Esophagus muscularis mucosa (tissue), 4 donors: ENCODE results near the gene SLC1A1. TPM values are rescaled to one million over a fixed set of nuclear protein-coding genes. Genes with fewer than 3 reads are reported as not detected.

Experiments
- DNase-seq: peaks from one replicate; pipeline ENCODE4 v3.0.0-alpha.2; 2017; ENCODE audit errors: extremely low spot score
- H3K27ac ChIP-seq, 4 donors: fragments of 200-600 bp; sonication (generic); replicated peaks in 1 of 4; 1 replicate in 3 of 4; 2 replicates in 1 of 4; pipeline ENCODE4 v1.5.1; 2016 to 2019; ENCODE audit warnings: mild to moderate bottlenecking in 1 of 4
- H3K27me3 ChIP-seq, 4 donors: fragments of 200-600 bp; sonication (generic); one replicate each; pipeline versions ENCODE4 v1.5.1 to v1.6.0; 2016 to 2019
- H3K36me3 ChIP-seq, 4 donors: fragments of 200-600 bp; sonication (generic); one replicate each; pipeline ENCODE4 v1.5.1; 2016 to 2019
- H3K4me1 ChIP-seq, 4 donors: fragments of 200-600 bp; sonication (generic); one replicate each; pipeline ENCODE4 v1.5.1; 2016 to 2019
- H3K4me3 ChIP-seq, 4 donors: fragments of 200-600 bp; sonication (generic); 1 replicate in 2 of 4; 2 replicates in 2 of 4; pipeline ENCODE4 v1.5.1; 2016 to 2019; ENCODE audit warnings: mild to moderate bottlenecking in 4 of 4, moderate library complexity in 1 of 4
- H3K9me3 ChIP-seq, 4 donors: fragments of 200-600 bp; sonication (generic); 1 replicate in 3 of 4; 2 replicates in 1 of 4; pipeline ENCODE4 v1.5.1; 2016 to 2019
- EP300 ChIP-seq: sonication (generic); formaldehyde crosslinking; IDR thresholded peaks from one replicate; pipeline ENCODE4 v1.6.1; 2017; ENCODE audit warnings: antibody characterized with exemption
- POLR2A ChIP-seq: fragments of 450-650 bp; IDR thresholded peaks from one replicate; pipeline ENCODE4 v1.6.1; 2017; ENCODE audit warnings: antibody characterized with exemption, moderate library complexity, mild to moderate bottlenecking, low read depth
- POLR2AphosphoS5 ChIP-seq, 2 donors: sonication (generic); formaldehyde crosslinking; IDR thresholded peaks; one replicate each; pipeline ENCODE4 v1.6.1; 2017; ENCODE audit warnings: antibody characterized with exemption in 2 of 2
- WGBS: methylation state at CpG from one replicate; pipeline ENCODE4 v1.1.5; 2018; 5-methylcytosine and 5-hydroxymethylcytosine counted together
- intact Hi-C: fragments of 100-400 bp; cut with DNase I; formaldehyde crosslinking; loops from one replicate; pipeline ENCODE4 v1.15.1; 2023
- total RNA-seq, 4 donors: library from RNA; depleted of rRNA; stranded (reverse); fragments of >200 nt; gene quantifications; one replicate each; pipeline versions ENCODE4 v1.1.0 to v1.2.1, GENCODE V29; 2016
- TF ChIP-seq, protein P1 (sequence below), 3 experiments: fragments of 200-600 bp in 2 of 3; fragments of 450-650 bp in 1 of 3; sonication (generic) in 2 of 3; IDR thresholded peaks; one replicate each; pipeline ENCODE4 v1.5.1; 2017 to 2019; ENCODE audit warnings: antibody characterized with exemption in 3 of 3, mild to moderate bottlenecking in 2 of 3, moderate library complexity in 1 of 3

SLC1A1 gene
- total RNA-seq, 4 donors from 2014 or later, result 2.0 to 3.5 (median 2.1) TPM

DNA sequence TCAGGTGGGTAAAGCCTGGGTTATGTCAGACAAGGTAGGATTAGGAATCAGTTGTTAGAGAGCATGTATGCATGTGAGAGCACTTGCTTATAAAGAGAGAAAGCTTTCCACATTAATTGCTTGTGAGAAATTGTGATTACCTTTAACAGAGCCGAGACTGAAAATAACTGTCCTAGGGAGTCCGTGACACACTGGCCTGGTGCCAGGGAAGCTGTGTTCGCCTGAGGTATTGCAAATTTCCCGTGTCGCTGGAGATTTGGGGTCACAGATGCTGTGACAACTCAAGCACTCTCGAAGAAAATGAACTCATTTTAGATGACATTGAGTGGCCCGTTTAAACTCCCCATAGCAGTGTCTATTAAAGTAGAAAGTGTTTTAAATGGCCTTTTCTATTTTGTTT, 9.6 kb downstream of the SLC1A1 start:
- no peaks in the 10 kb centered on the region for H3K36me3 ChIP-seq
- intact Hi-C loops, result no loop called here
- no peaks in the 10 kb centered on the region for H3K27me3 ChIP-seq
- no peak overlapping the region for H3K27ac ChIP-seq
- H3K4me1 ChIP-seq, result no peaks in the 10 kb centered on the region
- no peaks in the 10 kb centered on the region for H3K9me3 ChIP-seq
- no peak for TF ChIP-seq POLR2A
- no peak for TF ChIP-seq POLR2AphosphoS5 (IDR thresholded peaks at IDR 0.05)
- TF ChIP-seq, protein P1, sequence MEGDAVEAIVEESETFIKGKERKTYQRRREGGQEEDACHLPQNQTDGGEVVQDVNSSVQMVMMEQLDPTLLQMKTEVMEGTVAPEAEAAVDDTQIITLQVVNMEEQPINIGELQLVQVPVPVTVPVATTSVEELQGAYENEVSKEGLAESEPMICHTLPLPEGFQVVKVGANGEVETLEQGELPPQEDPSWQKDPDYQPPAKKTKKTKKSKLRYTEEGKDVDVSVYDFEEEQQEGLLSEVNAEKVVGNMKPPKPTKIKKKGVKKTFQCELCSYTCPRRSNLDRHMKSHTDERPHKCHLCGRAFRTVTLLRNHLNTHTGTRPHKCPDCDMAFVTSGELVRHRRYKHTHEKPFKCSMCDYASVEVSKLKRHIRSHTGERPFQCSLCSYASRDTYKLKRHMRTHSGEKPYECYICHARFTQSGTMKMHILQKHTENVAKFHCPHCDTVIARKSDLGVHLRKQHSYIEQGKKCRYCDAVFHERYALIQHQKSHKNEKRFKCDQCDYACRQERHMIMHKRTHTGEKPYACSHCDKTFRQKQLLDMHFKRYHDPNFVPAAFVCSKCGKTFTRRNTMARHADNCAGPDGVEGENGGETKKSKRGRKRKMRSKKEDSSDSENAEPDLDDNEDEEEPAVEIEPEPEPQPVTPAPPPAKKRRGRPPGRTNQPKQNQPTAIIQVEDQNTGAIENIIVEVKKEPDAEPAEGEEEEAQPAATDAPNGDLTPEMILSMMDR (IDR thresholded peaks at IDR 0.05), result no peak
- no peak for TF ChIP-seq EP300
- DNase-seq, result no peak
- WGBS, result 64% methylated on average over 7 of the region's 7 CpGs
- no peak overlapping the region for H3K4me3 ChIP-seq

DNA sequence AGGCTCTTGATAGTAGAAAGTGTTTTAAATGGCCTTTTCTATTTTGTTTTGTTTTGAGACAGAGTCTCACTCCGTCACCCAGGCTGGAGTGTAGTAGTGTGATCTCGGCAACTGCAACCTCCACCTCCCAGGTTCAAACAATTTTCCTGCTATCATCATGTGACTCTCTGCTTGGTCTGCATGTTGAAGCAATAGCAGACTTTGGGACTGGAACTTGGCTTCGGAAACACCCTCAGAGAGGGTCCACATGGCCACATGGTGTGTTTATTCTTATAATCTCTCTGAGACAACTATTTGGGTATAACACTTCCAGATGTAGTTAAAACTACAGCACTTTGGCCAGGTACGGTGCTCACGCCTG, 10.9 kb downstream of the SLC1A1 start:
- Histone ChIP-seq H3K9me3 (no peaks in the 10 kb centered on the region), H3K27ac (no peak overlapping the region), H3K27me3 (no peaks in the 10 kb centered on the region), H3K4me3 (no peak overlapping the region), H3K36me3 (no peaks in the 10 kb centered on the region), H3K4me1 (no peaks in the 10 kb centered on the region)
- DNase-seq, result no peak
- TF ChIP-seq, protein P1 (IDR thresholded peaks at IDR 0.05), result no peak
- TF ChIP-seq POLR2AphosphoS5 (IDR thresholded peaks at IDR 0.05), result no peak
- no peak for TF ChIP-seq POLR2A
- no peak for TF ChIP-seq EP300
- WGBS, result 96% methylated on average over 5 of the region's 5 CpGs
- intact Hi-C loops, result no loop called here

DNA sequence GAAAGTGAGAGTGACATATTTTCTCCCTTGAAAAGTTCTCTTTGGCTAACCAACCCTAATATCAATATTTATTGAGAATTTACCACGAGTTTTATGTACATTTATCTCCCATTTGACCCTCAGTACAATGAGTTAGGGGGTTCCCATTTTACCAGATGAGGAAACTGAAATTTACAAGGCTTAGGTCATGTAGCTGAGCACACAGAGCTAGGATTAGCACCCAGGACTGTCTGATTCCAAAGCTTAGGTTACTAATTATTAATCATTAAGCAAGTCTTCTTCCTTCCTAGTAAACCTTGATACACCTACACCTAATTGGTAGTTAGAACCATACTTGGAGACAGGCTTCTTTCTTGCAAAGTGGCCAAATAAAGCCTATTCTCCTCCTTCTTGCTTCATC, 12.2 kb downstream of the SLC1A1 start:
- no peak for DNase-seq
- Histone ChIP-seq H3K27ac (no peak overlapping the region), H3K4me1 (no peaks in the 10 kb centered on the region), H3K27me3 (no peaks in the 10 kb centered on the region), H3K36me3 (no peaks in the 10 kb centered on the region), H3K9me3 (no peaks in the 10 kb centered on the region), H3K4me3 (no peak overlapping the region)
- intact Hi-C loops, result no loop called here
- TF ChIP-seq POLR2A (no peak), EP300 (no peak), POLR2AphosphoS5 (IDR thresholded peaks at IDR 0.05) (no peak)
- TF ChIP-seq, protein P1 (IDR thresholded peaks at IDR 0.05), result no peak
- WGBS, result 75% methylated on average over 1 of the region's 1 CpG

DNA sequence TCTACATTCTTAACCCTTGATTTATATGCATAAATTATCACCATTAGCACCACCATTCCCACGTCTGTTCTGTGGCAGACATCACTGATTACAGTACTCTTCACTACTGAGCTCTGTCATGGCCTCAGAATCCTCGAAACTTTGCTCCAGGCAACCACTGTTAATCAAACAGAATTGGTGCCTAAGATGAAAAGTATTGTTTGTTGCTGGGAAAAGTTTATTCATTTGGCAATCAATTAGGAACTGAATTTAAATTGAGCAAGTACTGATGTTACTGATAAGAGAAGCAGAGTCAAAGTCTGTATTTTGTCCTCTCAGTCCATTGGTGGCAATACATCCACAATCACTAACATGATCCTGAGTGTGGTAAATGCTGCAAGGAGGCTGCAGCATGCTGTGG, 12.8 kb downstream of the SLC1A1 start:
- no peak for DNase-seq
- Histone ChIP-seq H3K27me3 (no peaks in the 10 kb centered on the region), H3K27ac (no peak overlapping the region), H3K36me3 (no peaks in the 10 kb centered on the region), H3K4me1 (no peaks in the 10 kb centered on the region), H3K4me3 (no peak overlapping the region), H3K9me3 (no peaks in the 10 kb centered on the region)
- intact Hi-C loops, result no loop called here
- WGBS, result 86% methylated on average over 2 of the region's 2 CpGs
- TF ChIP-seq, protein P1 (IDR thresholded peaks at IDR 0.05), result no peak
- TF ChIP-seq POLR2A (no peak), POLR2AphosphoS5 (IDR thresholded peaks at IDR 0.05) (no peak), EP300 (no peak)

DNA sequence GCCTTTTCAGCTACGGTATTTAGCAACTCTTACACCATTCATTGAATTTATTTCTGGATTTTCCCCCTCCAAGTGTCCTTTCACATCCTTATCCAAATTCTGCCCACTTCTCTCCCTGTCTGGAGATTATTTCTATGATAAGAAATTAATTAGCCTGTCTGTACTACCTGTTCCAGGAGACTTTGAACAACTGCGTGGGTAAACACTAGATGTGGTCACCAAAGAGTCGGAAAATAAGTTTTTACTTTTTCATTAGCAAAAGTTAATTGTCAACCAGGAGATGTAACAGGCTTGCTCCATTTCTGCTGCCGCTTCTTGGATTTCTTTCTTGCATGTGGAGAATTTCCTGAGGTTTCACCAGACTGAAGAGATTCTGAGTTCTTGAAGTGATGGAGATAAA, 14.0 kb downstream of the SLC1A1 start:
- H3K4me1 ChIP-seq, result no peaks in the 10 kb centered on the region
- H3K27ac ChIP-seq, result no peak overlapping the region
- TF ChIP-seq POLR2AphosphoS5 (IDR thresholded peaks at IDR 0.05) (no peak), POLR2A (no peak), EP300 (no peak)
- TF ChIP-seq, protein P1 (IDR thresholded peaks at IDR 0.05), result no peak
- no peaks in the 10 kb centered on the region for H3K36me3 ChIP-seq
- no peaks in the 10 kb centered on the region for H3K9me3 ChIP-seq
- intact Hi-C loops, result no loop called here
- no peaks in the 10 kb centered on the region for H3K27me3 ChIP-seq
- no peak for DNase-seq
- no peak overlapping the region for H3K4me3 ChIP-seq
- 92% methylated on average over 4 of the region's 4 CpGs for WGBS
